Esophagus muscularis mucosa (tissue), 4 donors: ENCODE results near the gene LIN7B. TPM values are rescaled to one million over a fixed set of nuclear protein-coding genes. Genes with fewer than 3 reads are reported as not detected.
A peak's percentile ranks its signal among the peaks of the same experiment; 100 is the strongest.

Experiments
- DNase-seq: peaks from one replicate; pipeline ENCODE4 v3.0.0-alpha.2; 2017; ENCODE audit errors: extremely low spot score
- H3K27ac ChIP-seq, 4 donors: fragments of 200-600 bp; sonication (generic); replicated peaks in 1 of 4; 1 replicate in 3 of 4; 2 replicates in 1 of 4; pipeline ENCODE4 v1.5.1; 2016 to 2019; ENCODE audit warnings: mild to moderate bottlenecking in 1 of 4
- H3K27me3 ChIP-seq, 4 donors: fragments of 200-600 bp; sonication (generic); one replicate each; pipeline versions ENCODE4 v1.5.1 to v1.6.0; 2016 to 2019
- H3K36me3 ChIP-seq, 4 donors: fragments of 200-600 bp; sonication (generic); one replicate each; pipeline ENCODE4 v1.5.1; 2016 to 2019
- H3K4me1 ChIP-seq, 4 donors: fragments of 200-600 bp; sonication (generic); one replicate each; pipeline ENCODE4 v1.5.1; 2016 to 2019
- H3K4me3 ChIP-seq, 4 donors: fragments of 200-600 bp; sonication (generic); 1 replicate in 2 of 4; 2 replicates in 2 of 4; pipeline ENCODE4 v1.5.1; 2016 to 2019; ENCODE audit warnings: mild to moderate bottlenecking in 4 of 4, moderate library complexity in 1 of 4
- H3K9me3 ChIP-seq, 4 donors: fragments of 200-600 bp; sonication (generic); 1 replicate in 3 of 4; 2 replicates in 1 of 4; pipeline ENCODE4 v1.5.1; 2016 to 2019
- CTCF ChIP-seq, 3 experiments: fragments of 200-600 bp in 2 of 3; fragments of 450-650 bp in 1 of 3; sonication (generic) in 2 of 3; IDR thresholded peaks; one replicate each; pipeline ENCODE4 v1.5.1; 2017 to 2019; ENCODE audit warnings: antibody characterized with exemption in 3 of 3, mild to moderate bottlenecking in 2 of 3, moderate library complexity in 1 of 3
- EP300 ChIP-seq: sonication (generic); formaldehyde crosslinking; IDR thresholded peaks from one replicate; pipeline ENCODE4 v1.6.1; 2017; ENCODE audit warnings: antibody characterized with exemption
- POLR2A ChIP-seq: fragments of 450-650 bp; IDR thresholded peaks from one replicate; pipeline ENCODE4 v1.6.1; 2017; ENCODE audit warnings: antibody characterized with exemption, moderate library complexity, mild to moderate bottlenecking, low read depth
- POLR2AphosphoS5 ChIP-seq, 2 donors: sonication (generic); formaldehyde crosslinking; IDR thresholded peaks; one replicate each; pipeline ENCODE4 v1.6.1; 2017; ENCODE audit warnings: antibody characterized with exemption in 2 of 2
- WGBS: methylation state at CpG from one replicate; pipeline ENCODE4 v1.1.5; 2018; 5-methylcytosine and 5-hydroxymethylcytosine counted together
- intact Hi-C: fragments of 100-400 bp; cut with DNase I; formaldehyde crosslinking; loops from one replicate; pipeline ENCODE4 v1.15.1; 2023
- total RNA-seq, 4 donors: library from RNA; depleted of rRNA; stranded (reverse); fragments of >200 nt; gene quantifications; one replicate each; pipeline versions ENCODE4 v1.1.0 to v1.2.1, GENCODE V29; 2016

The LIN7B gene
- total RNA-seq, 4 donors from 2014 or later, result 7.5 to 21.4 (median 15.5) TPM

DNA sequence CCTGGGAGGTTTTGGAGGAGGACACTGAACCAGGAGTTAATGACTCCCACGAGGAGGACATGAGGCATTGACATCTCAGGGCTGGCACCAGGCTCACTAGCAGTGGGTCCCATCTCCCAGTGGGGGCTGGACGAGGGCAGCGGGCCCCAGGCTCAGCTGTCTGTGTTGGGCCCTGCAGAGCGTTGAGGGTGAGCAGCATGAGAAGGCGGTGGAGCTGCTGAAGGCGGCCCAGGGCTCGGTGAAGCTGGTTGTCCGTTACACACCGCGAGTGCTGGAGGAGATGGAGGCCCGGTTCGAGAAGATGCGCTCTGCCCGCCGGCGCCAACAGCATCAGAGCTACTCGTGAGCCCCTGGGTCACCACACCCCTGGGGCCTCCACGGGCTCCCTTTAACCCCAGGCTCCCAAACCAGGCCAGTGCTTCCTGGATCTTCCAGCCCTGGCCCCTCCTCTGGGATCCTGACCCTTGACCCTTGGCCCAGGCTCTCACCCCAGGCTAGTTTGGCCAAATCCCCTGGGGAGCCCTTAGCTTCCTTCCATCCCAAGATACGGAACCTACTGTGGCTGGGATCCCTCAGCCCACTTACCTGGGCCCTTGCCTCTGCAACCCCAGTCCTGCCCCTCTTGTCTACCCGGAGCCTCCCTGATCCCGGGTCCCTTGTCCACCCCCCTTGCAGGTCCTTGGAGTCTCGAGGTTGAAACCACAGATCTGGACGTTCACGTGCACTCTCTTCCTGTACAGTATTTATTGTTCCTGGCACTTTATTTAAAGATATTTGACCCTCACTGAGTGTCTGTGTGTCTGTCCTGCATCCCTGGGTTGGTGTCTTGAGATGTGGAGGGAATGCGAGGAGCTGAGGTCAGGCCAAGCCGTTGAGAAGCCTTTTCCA is 3.8 kb downstream of the LIN7B start:
- Histone ChIP-seq H3K4me1 (peaks cover 35 to 57% (median 47%) of the 10 kb centered on the region in 4 donors), H3K27me3 (no peaks in the 10 kb centered on the region), H3K9me3 (no peaks in the 10 kb centered on the region), H3K36me3 (peaks cover 0 to 4% (median 0%) of the 10 kb centered on the region in 4 donors), H3K27ac (peak overlapping the region; percentile 92 to 99 (median 97)), H3K4me3 (peak overlapping the region; percentile 63 to 86 (median 70))
- no peak for DNase-seq
- TF ChIP-seq POLR2AphosphoS5 (IDR thresholded peaks at IDR 0.05), result no peak
- no peak for TF ChIP-seq CTCF (IDR thresholded peaks at IDR 0.05)
- TF ChIP-seq EP300, result no peak
- TF ChIP-seq POLR2A, result no peak
- intact Hi-C loops, result no loop called here
- 70% methylated on average over 24 of the region's 26 CpGs for WGBS

GRCh38 chr19:49118565-49119410 is 4.6 kb downstream of the LIN7B start, which contains the start of gene C19orf73:
Gene C19orf73, minus strand, starts transcription at chr19:49119143. Its CDS starts 121 bp downstream, at chr19:49119022.
- Histone ChIP-seq H3K27me3 (no peaks in the 10 kb centered on the region), H3K4me1 (peaks cover 29 to 49% (median 41%) of the 10 kb centered on the region in 4 donors), H3K4me3 (peak within 1 kb of the TSS; percentile 63 to 86 (median 70)), H3K27ac (peak within 1 kb of the TSS; percentile 92 to 99 (median 97)), H3K36me3 (peaks cover 0 to 4% (median 0%) of the 10 kb centered on the region in 4 donors), H3K9me3 (no peaks in the 10 kb centered on the region)
- DNase-seq, result peak; percentile 97
- TF ChIP-seq CTCF (IDR thresholded peaks at IDR 0.05) (peak in 1 of 3 experiments; percentile 16), POLR2A (no peak), POLR2AphosphoS5 (IDR thresholded peaks at IDR 0.05) (peak; percentile 78 to 85), EP300 (no peak)
- 0% methylated on average over 1 of the region's 85 CpGs for WGBS
- intact Hi-C loops, result no loop called here

- WGBS, result under 1% methylated on average over 33 of the region's 90 CpGs
- no peak for TF ChIP-seq CTCF (IDR thresholded peaks at IDR 0.05)
- TF ChIP-seq EP300, result no peak
- no peak for TF ChIP-seq POLR2A
- Histone ChIP-seq H3K9me3 (no peaks in the 10 kb centered on the region), H3K27me3 (no peaks in the 10 kb centered on the region), H3K27ac (peak within 1 kb of the TSS; percentile 92 to 99 (median 97)), H3K4me3 (peak within 1 kb of the TSS; percentile 63 to 86 (median 70)), H3K4me1 (peaks cover 27 to 40% (median 38%) of the 10 kb centered on the region in 4 donors), H3K36me3 (peaks cover 0 to 4% (median 0%) of the 10 kb centered on the region in 4 donors)
- intact Hi-C loops, result no loop called here
- DNase-seq, result no peak
Measured at GRCh38 chr19:49119411-49120324, 5.5 kb downstream of the LIN7B start, which contains the start of gene PPFIA3. Gene PPFIA3, plus strand, starts transcription at chr19:49119544. Its CDS starts 8,330 bp downstream, at chr19:49127874.

DNA sequence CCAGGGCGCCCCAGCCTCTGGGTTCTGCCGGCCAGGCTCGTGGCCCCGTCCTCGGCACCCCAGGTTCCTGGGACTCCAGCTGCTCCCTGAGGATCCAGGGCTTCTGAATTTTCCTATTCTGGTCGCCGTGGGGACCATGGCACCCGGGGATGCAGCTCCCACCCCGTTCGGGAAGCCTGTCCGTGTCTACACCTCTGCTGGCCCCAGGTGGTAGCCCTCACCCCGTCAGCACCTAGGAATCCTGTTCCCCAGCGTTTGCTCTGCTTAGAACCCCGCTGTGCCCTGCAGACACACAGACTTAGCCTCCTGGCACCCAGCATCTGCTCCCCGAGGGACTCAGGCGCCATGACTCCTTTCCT is 6.1 kb downstream of the LIN7B start:
- peaks cover 22 to 37% (median 32%) of the 10 kb centered on the region in 4 donors for H3K4me1 ChIP-seq
- TF ChIP-seq CTCF (IDR thresholded peaks at IDR 0.05) (no peak), EP300 (no peak), POLR2A (no peak), POLR2AphosphoS5 (IDR thresholded peaks at IDR 0.05) (no peak)
- H3K9me3 ChIP-seq, result no peaks in the 10 kb centered on the region
- no peak for DNase-seq
- H3K27ac ChIP-seq, result peak overlapping the region in 1 of 4 donors; percentile 98
- H3K4me3 ChIP-seq, result peak overlapping the region in 3 of 4 donors; percentile 69 to 86 (median 70)
- H3K27me3 ChIP-seq, result no peaks in the 10 kb centered on the region
- peaks cover 0 to 4% (median 0%) of the 10 kb centered on the region in 4 donors for H3K36me3 ChIP-seq
- WGBS, result 11% methylated on average over 16 of the region's 16 CpGs
- intact Hi-C loops, result no loop called here
